A549 (cell line): ENCODE results near the gene MEGF10.

ENCODE experiments used
- GATA3 ChIP-seq: IDR thresholded peaks from 2 replicates; pipeline ENCODE4 v1.6.1; 2012; ENCODE audit warnings: borderline replicate concordance
- JUNB ChIP-seq: fragments of >200 bp; sonication (Bioruptor Twin); formaldehyde crosslinking; IDR thresholded peaks from 2 replicates; pipeline ENCODE4 v1.6.1; 2016
- KDM1A ChIP-seq: fragments of 200-600 bp; sonication (generic); IDR thresholded peaks from 2 replicates; pipeline ENCODE4 v1.6.1; 2016; ENCODE audit warnings: low read depth, mild to moderate bottlenecking
- MYC ChIP-seq: IDR thresholded peaks from 2 replicates; pipeline ENCODE4 v1.6.1; 2012; ENCODE audit warnings: mild to moderate bottlenecking, inconsistent platforms, low read length, improper control_type of control experiment, borderline replicate concordance
- NFE2L2 ChIP-seq: fragments of 150-350 bp; conservative IDR thresholded peaks from 2 replicates; pipeline ENCODE4 v1.6.1; 2014; ENCODE audit warnings: low read length
- POLR2A ChIP-seq: IDR thresholded peaks from 2 replicates; pipeline ENCODE4 v1.6.1; 2012; ENCODE audit warnings: mild to moderate bottlenecking, low read length
- RFX5 ChIP-seq: fragments of 450-650 bp; IDR thresholded peaks from 2 replicates; pipeline ENCODE4 v1.7.1; 2014; ENCODE audit warnings: antibody characterized with exemption, mild to moderate bottlenecking, moderate library complexity
- RNF2 ChIP-seq: fragments of 200-600 bp; sonication (generic); IDR thresholded peaks from 2 replicates; pipeline ENCODE4 v1.6.1; 2016; ENCODE audit warnings: low read depth, mild to moderate bottlenecking, antibody characterized with exemption, moderate library complexity, borderline replicate concordance
- SMC3 ChIP-seq: fragments of >200 bp; sonication (Bioruptor Twin); formaldehyde crosslinking; IDR thresholded peaks from 3 replicates; pipeline ENCODE4 v1.6.1; 2018; ENCODE audit warnings: inconsistent platforms
- TP53 ChIP-seq: fragments of 250-450 bp; sonication (Bioruptor Pico); IDR thresholded peaks from 2 replicates; pipeline ENCODE4 v1.5.0; 2021; ENCODE audit warnings: mild to moderate bottlenecking, moderate library complexity
- TF ChIP-seq, protein P1 (sequence below): fragments of >200 bp; sonication (Bioruptor Twin); formaldehyde crosslinking; IDR thresholded peaks from 3 replicates; pipeline ENCODE4 v1.5.1; 2016
- TF ChIP-seq, protein P2 (sequence below): fragments of 150-350 bp; IDR thresholded peaks from 2 replicates; pipeline ENCODE4 v1.6.1; 2014; ENCODE audit warnings: low read depth, mild to moderate bottlenecking, low read length
- TF ChIP-seq, protein P3 (sequence below): fragments of 450-650 bp; IDR thresholded peaks from 2 replicates; pipeline ENCODE4 v1.6.1; 2014; ENCODE audit warnings: antibody characterized with exemption

DNA sequence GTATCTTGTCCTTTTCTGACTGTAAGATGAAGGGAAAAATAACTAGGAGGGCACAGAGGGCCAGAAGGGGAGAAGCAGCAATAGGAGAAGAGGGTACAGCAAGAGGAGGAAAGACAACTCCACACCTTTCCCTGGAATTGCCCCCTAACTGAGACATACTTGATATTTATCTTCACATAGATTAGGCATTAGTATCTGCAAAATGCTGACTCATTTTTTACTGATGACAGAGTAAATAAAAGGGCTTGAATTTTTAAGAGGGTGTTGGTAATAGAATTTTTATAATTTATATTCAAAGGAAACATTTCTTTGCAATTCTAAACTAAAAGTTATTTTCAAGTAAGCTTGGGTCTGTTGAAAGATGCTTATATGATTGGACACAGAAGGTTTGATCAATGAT is 140.0 kb downstream of the MEGF10 start:
- TF ChIP-seq, protein P1, sequence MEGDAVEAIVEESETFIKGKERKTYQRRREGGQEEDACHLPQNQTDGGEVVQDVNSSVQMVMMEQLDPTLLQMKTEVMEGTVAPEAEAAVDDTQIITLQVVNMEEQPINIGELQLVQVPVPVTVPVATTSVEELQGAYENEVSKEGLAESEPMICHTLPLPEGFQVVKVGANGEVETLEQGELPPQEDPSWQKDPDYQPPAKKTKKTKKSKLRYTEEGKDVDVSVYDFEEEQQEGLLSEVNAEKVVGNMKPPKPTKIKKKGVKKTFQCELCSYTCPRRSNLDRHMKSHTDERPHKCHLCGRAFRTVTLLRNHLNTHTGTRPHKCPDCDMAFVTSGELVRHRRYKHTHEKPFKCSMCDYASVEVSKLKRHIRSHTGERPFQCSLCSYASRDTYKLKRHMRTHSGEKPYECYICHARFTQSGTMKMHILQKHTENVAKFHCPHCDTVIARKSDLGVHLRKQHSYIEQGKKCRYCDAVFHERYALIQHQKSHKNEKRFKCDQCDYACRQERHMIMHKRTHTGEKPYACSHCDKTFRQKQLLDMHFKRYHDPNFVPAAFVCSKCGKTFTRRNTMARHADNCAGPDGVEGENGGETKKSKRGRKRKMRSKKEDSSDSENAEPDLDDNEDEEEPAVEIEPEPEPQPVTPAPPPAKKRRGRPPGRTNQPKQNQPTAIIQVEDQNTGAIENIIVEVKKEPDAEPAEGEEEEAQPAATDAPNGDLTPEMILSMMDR: no peak
- TF ChIP-seq KDM1A (no peak), POLR2A (no peak), JUNB (no peak), RFX5 (no peak), MYC (no peak), SMC3 (no peak), TP53 (no peak), RNF2 (no peak), NFE2L2 (no peak), GATA3 (no peak; the same call in 1 of the 2 replicates)
- TF ChIP-seq, protein P2, sequence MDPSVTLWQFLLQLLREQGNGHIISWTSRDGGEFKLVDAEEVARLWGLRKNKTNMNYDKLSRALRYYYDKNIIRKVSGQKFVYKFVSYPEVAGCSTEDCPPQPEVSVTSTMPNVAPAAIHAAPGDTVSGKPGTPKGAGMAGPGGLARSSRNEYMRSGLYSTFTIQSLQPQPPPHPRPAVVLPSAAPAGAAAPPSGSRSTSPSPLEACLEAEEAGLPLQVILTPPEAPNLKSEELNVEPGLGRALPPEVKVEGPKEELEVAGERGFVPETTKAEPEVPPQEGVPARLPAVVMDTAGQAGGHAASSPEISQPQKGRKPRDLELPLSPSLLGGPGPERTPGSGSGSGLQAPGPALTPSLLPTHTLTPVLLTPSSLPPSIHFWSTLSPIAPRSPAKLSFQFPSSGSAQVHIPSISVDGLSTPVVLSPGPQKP: no peak
- TF ChIP-seq, protein P3, sequence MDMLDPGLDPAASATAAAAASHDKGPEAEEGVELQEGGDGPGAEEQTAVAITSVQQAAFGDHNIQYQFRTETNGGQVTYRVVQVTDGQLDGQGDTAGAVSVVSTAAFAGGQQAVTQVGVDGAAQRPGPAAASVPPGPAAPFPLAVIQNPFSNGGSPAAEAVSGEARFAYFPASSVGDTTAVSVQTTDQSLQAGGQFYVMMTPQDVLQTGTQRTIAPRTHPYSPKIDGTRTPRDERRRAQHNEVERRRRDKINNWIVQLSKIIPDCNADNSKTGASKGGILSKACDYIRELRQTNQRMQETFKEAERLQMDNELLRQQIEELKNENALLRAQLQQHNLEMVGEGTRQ: no peak
